Measurements from ENCODE around the gene PPL.

Gene PPL

GRCh38 chr16:4924593-4925292, 12.2 kb downstream of the PPL start:
- peaks cover 8% of the 10 kb centered on the region for H3K9me3 ChIP-seq (ENCODE audit: low read length)
- H3K79me2 ChIP-seq (ENCODE audit: insufficient read depth, low read length): no peaks in the 10 kb centered on the region
- no peak overlapping the region for H3K9ac ChIP-seq (ENCODE audit: low read length)
- H3K27ac ChIP-seq (ENCODE audit: low read depth, low read length, poor library complexity, severe bottlenecking): no peak overlapping the region
- TF ChIP-seq CTCF (IDR thresholded peaks at IDR 0.05; ENCODE audit: low read length): no peak
- no peak for TF ChIP-seq EZH2 (IDR thresholded peaks at IDR 0.05; ENCODE audit: borderline replicate concordance, low read length)
- H3K4me3 ChIP-seq (ENCODE audit: low read depth, low read length, poor library complexity, severe bottlenecking): no peak overlapping the region
- no peaks in the 10 kb centered on the region for H3K9me2 ChIP-seq (ENCODE audit: low read depth, low read length)
- H3K27me3 ChIP-seq (ENCODE audit: insufficient read depth, low read length): peaks cover 11% of the 10 kb centered on the region; the same call in 1 of the 2 replicates
- H3K4me2 ChIP-seq (ENCODE audit: low read length): no peak overlapping the region
- H3K36me3 ChIP-seq (ENCODE audit: insufficient read depth, low read length): peaks cover 5% of the 10 kb centered on the region; the same call in 1 of the 2 replicates
- H3K4me1 ChIP-seq (ENCODE audit: insufficient read depth, low read length, severe bottlenecking): no peaks in the 10 kb centered on the region
- H3F3A ChIP-seq (ENCODE audit: insufficient read depth, low read length): no peaks in the 10 kb centered on the region
- H2AFZ ChIP-seq (ENCODE audit: low read length): no peak overlapping the region
- no peaks in the 10 kb centered on the region for H4K20me1 ChIP-seq (ENCODE audit: insufficient read depth, low read length)

GRCh38 chr16:4923853-4924252, 13.1 kb downstream of the PPL start:
- no peak overlapping the region for H3K9ac ChIP-seq (ENCODE audit: low read length)
- peaks cover 5% of the 10 kb centered on the region; the same call in 1 of the 2 replicates for H3K36me3 ChIP-seq (ENCODE audit: insufficient read depth, low read length)
- H4K20me1 ChIP-seq (ENCODE audit: insufficient read depth, low read length): no peaks in the 10 kb centered on the region
- no peak overlapping the region for H2AFZ ChIP-seq (ENCODE audit: low read length)
- H3K9me2 ChIP-seq (ENCODE audit: low read depth, low read length): no peaks in the 10 kb centered on the region
- H3F3A ChIP-seq (ENCODE audit: insufficient read depth, low read length): no peaks in the 10 kb centered on the region
- H3K27ac ChIP-seq (ENCODE audit: low read depth, low read length, poor library complexity, severe bottlenecking): no peak overlapping the region
- H3K4me3 ChIP-seq (ENCODE audit: low read depth, low read length, poor library complexity, severe bottlenecking): no peak overlapping the region
- H3K79me2 ChIP-seq (ENCODE audit: insufficient read depth, low read length): no peaks in the 10 kb centered on the region
- H3K4me1 ChIP-seq (ENCODE audit: insufficient read depth, low read length, severe bottlenecking): no peaks in the 10 kb centered on the region
- peaks cover 11% of the 10 kb centered on the region; the same call in 1 of the 2 replicates for H3K27me3 ChIP-seq (ENCODE audit: insufficient read depth, low read length)
- H3K4me2 ChIP-seq (ENCODE audit: low read length): no peak overlapping the region
- peaks cover 8% of the 10 kb centered on the region for H3K9me3 ChIP-seq (ENCODE audit: low read length)
- TF ChIP-seq CTCF (IDR thresholded peaks at IDR 0.05; ENCODE audit: low read length) (no peak), EZH2 (IDR thresholded peaks at IDR 0.05; ENCODE audit: borderline replicate concordance, low read length) (no peak)

- Histone ChIP-seq H3K27ac (ENCODE audit: low read depth, low read length, poor library complexity, severe bottlenecking) (no peak overlapping the region), H3K4me1 (ENCODE audit: insufficient read depth, low read length, severe bottlenecking) (no peaks in the 10 kb centered on the region), H3K4me3 (ENCODE audit: low read depth, low read length, poor library complexity, severe bottlenecking) (no peak overlapping the region), H3K36me3 (ENCODE audit: insufficient read depth, low read length) (peaks cover 5% of the 10 kb centered on the region; the same call in 1 of the 2 replicates), H3K9ac (ENCODE audit: low read length) (no peak overlapping the region), H3F3A (ENCODE audit: insufficient read depth, low read length) (no peaks in the 10 kb centered on the region), H3K4me2 (ENCODE audit: low read length) (no peak overlapping the region), H3K9me3 (ENCODE audit: low read length) (peaks cover 8% of the 10 kb centered on the region), H3K9me2 (ENCODE audit: low read depth, low read length) (no peaks in the 10 kb centered on the region), H3K27me3 (ENCODE audit: insufficient read depth, low read length) (peaks cover 11% of the 10 kb centered on the region; the same call in 1 of the 2 replicates), H4K20me1 (ENCODE audit: insufficient read depth, low read length) (no peaks in the 10 kb centered on the region), H3K79me2 (ENCODE audit: insufficient read depth, low read length) (no peaks in the 10 kb centered on the region), H2AFZ (ENCODE audit: low read length) (no peak overlapping the region)
- no peak for TF ChIP-seq EZH2 (IDR thresholded peaks at IDR 0.05; ENCODE audit: borderline replicate concordance, low read length)
- TF ChIP-seq CTCF (IDR thresholded peaks at IDR 0.05; ENCODE audit: low read length): no peak
These were observed 14.1 kb downstream of the PPL start for GRCh38 chr16:4922721-4923342.

All from OCI-LY1 (cell line).